Activated naive CD8-positive, alpha-beta T cell (primary cell): ENCODE results near the gene GLTP.
"Not testable (repeated sequence)": the region's sequence is repeated elsewhere in the genome, so short reads cannot be mapped to it uniquely, and the experiment has no call there.

Experiments
- H3K27ac Mint-ChIP-seq: one replicate; pipeline ENCODE4 v1.8.0; 2021; ENCODE audit warnings: mixed read lengths
- H3K27me3 Mint-ChIP-seq: one replicate; pipeline ENCODE4 v1.8.0; 2021; ENCODE audit warnings: mixed read lengths
- H3K36me3 Mint-ChIP-seq: one replicate; pipeline ENCODE4 v1.8.0; 2021; ENCODE audit warnings: mixed read lengths
- H3K4me1 Mint-ChIP-seq: one replicate; pipeline ENCODE4 v1.8.0; 2021; ENCODE audit warnings: low read depth, mixed read lengths
- H3K4me3 Mint-ChIP-seq: one replicate; pipeline ENCODE4 v1.8.0; 2021; ENCODE audit warnings: mild to moderate bottlenecking, mixed read lengths
- H3K9me3 Mint-ChIP-seq: one replicate; pipeline ENCODE4 v1.8.0; 2021; ENCODE audit warnings: low read depth, mixed read lengths

GLTP gene

GRCh38 chr12:109850518-109850917, 29.8 kb downstream of the GLTP start:
- H3K36me3 Mint-ChIP-seq, H3K27ac Mint-ChIP-seq, H3K4me1 Mint-ChIP-seq, H3K9me3 Mint-ChIP-seq, H3K4me3 Mint-ChIP-seq, H3K27me3 Mint-ChIP-seq: not testable (repeated sequence)

GRCh38 chr12:109847142-109847735, 33.1 kb downstream of the GLTP start:
- Mint-ChIP-seq H3K4me1 (peaks cover 4% of the 10 kb centered on the region), H3K4me3 (no peak overlapping the region), H3K36me3 (peaks cover 3% of the 10 kb centered on the region), H3K9me3 (no peaks in the 10 kb centered on the region), H3K27ac (no peak overlapping the region), H3K27me3 (no peaks in the 10 kb centered on the region)

- Mint-ChIP-seq H3K4me1 (peaks cover 4% of the 10 kb centered on the region), H3K27me3 (no peaks in the 10 kb centered on the region), H3K4me3 (no peak overlapping the region), H3K36me3 (no peaks in the 10 kb centered on the region), H3K27ac (no peak overlapping the region), H3K9me3 (no peaks in the 10 kb centered on the region)
Observed at GRCh38 chr12:109845824-109846205, 34.5 kb downstream of the GLTP start.

GRCh38 chr12:109844983-109845823, 35.1 kb downstream of the GLTP start:
- H3K27ac Mint-ChIP-seq = no peak overlapping the region
- no peaks in the 10 kb centered on the region for H3K36me3 Mint-ChIP-seq
- no peaks in the 10 kb centered on the region for H3K27me3 Mint-ChIP-seq
- peaks cover 4% of the 10 kb centered on the region for H3K4me1 Mint-ChIP-seq
- peak overlapping the region; percentile 5 for H3K4me3 Mint-ChIP-seq
- no peaks in the 10 kb centered on the region for H3K9me3 Mint-ChIP-seq

GRCh38 chr12:109844091-109844490, 36.2 kb downstream of the GLTP start:
- Mint-ChIP-seq H3K4me1 (peaks cover 4% of the 10 kb centered on the region), H3K4me3 (no peak overlapping the region), H3K27ac (no peak overlapping the region), H3K27me3 (no peaks in the 10 kb centered on the region), H3K9me3 (no peaks in the 10 kb centered on the region), H3K36me3 (no peaks in the 10 kb centered on the region)

GRCh38 chr12:109842021-109842420, 38.3 kb downstream of the GLTP start:
- Mint-ChIP-seq H3K4me1 (peaks cover 4% of the 10 kb centered on the region), H3K27ac (no peak overlapping the region), H3K4me3 (no peak overlapping the region), H3K9me3 (no peaks in the 10 kb centered on the region), H3K36me3 (no peaks in the 10 kb centered on the region), H3K27me3 (no peaks in the 10 kb centered on the region)

GRCh38 chr12:109841356-109841755, 39.0 kb downstream of the GLTP start:
- Mint-ChIP-seq H3K36me3 (no peaks in the 10 kb centered on the region), H3K4me1 (peaks cover 4% of the 10 kb centered on the region)

GRCh38 chr12:109840305-109841074, 39.9 kb downstream of the GLTP start:
- Mint-ChIP-seq H3K27me3 (no peaks in the 10 kb centered on the region), H3K9me3 (no peaks in the 10 kb centered on the region), H3K4me1 (peaks cover 2% of the 10 kb centered on the region), H3K4me3 (no peak overlapping the region), H3K27ac (no peak overlapping the region), H3K36me3 (no peaks in the 10 kb centered on the region)

More at GRCh38 chr12:109841356-109841755, 39.0 kb downstream of the GLTP start:
- H3K27ac Mint-ChIP-seq = no peak overlapping the region
- H3K4me3 Mint-ChIP-seq = no peak overlapping the region
- H3K27me3 Mint-ChIP-seq = no peaks in the 10 kb centered on the region
- no peaks in the 10 kb centered on the region for H3K9me3 Mint-ChIP-seq

GRCh38 chr12:109839444-109839843, 40.9 kb downstream of the GLTP start:
- Mint-ChIP-seq H3K9me3 (no peaks in the 10 kb centered on the region), H3K4me3 (no peak overlapping the region), H3K27me3 (no peaks in the 10 kb centered on the region), H3K27ac (no peak overlapping the region), H3K36me3 (no peaks in the 10 kb centered on the region), H3K4me1 (no peaks in the 10 kb centered on the region)

- Mint-ChIP-seq H3K4me3 (no peak overlapping the region), H3K36me3 (peaks cover 2% of the 10 kb centered on the region), H3K9me3 (no peaks in the 10 kb centered on the region), H3K4me1 (peaks cover 4% of the 10 kb centered on the region), H3K27ac (no peak overlapping the region), H3K27me3 (peaks cover 6% of the 10 kb centered on the region)
Observed at GRCh38 chr12:109836916-109837315, 43.4 kb downstream of the GLTP start.

GRCh38 chr12:109835827-109836226, 44.5 kb downstream of the GLTP start:
- no peaks in the 10 kb centered on the region for H3K9me3 Mint-ChIP-seq

GRCh38 chr12:109833307-109834189, 46.8 kb downstream of the GLTP start, which contains the start of gene TRPV4:
TSS of gene TRPV4 (minus strand) at chr12:109833398. CDS start at chr12:109814796, 18,602 bp downstream.
- H3K4me1 Mint-ChIP-seq = peaks cover 4% of the 10 kb centered on the region
- H3K4me3 Mint-ChIP-seq = no peak within 1 kb of the TSS
- no peaks in the 10 kb centered on the region for H3K9me3 Mint-ChIP-seq
- peaks cover 13% of the 10 kb centered on the region for H3K27me3 Mint-ChIP-seq
- H3K36me3 Mint-ChIP-seq = peaks cover 2% of the 10 kb centered on the region
- no peak within 1 kb of the TSS for H3K27ac Mint-ChIP-seq

More at GRCh38 chr12:109835827-109836226, 44.5 kb downstream of the GLTP start:
- Mint-ChIP-seq H3K27ac (no peak overlapping the region), H3K4me1 (peaks cover 4% of the 10 kb centered on the region), H3K36me3 (peaks cover 2% of the 10 kb centered on the region), H3K4me3 (no peak overlapping the region), H3K27me3 (peaks cover 12% of the 10 kb centered on the region)

- peaks cover 4% of the 10 kb centered on the region for H3K4me1 Mint-ChIP-seq
- no peaks in the 10 kb centered on the region for H3K9me3 Mint-ChIP-seq
- peaks cover 13% of the 10 kb centered on the region for H3K27me3 Mint-ChIP-seq
- no peak overlapping the region for H3K27ac Mint-ChIP-seq
- H3K36me3 Mint-ChIP-seq = peaks cover 2% of the 10 kb centered on the region
- no peak overlapping the region for H3K4me3 Mint-ChIP-seq
Observed at GRCh38 chr12:109832541-109833306, 47.6 kb downstream of the GLTP start.

GRCh38 chr12:109831929-109832328, 48.4 kb downstream of the GLTP start:
- Mint-ChIP-seq H3K9me3 (no peaks in the 10 kb centered on the region), H3K27ac (no peak overlapping the region), H3K27me3 (peaks cover 13% of the 10 kb centered on the region), H3K4me3 (no peak overlapping the region), H3K4me1 (peaks cover 4% of the 10 kb centered on the region), H3K36me3 (peaks cover 2% of the 10 kb centered on the region)
